ENCODE data around the gene SYT3. TPM values are rescaled to one million over a fixed set of nuclear protein-coding genes. Genes with fewer than 3 reads are reported as not detected.

Gene SYT3
- total RNA-seq, 4 donors from 2014 or later = 0.14 TPM; not detected in 3

- Histone ChIP-seq H3K36me3 (no peaks in the 10 kb centered on the region), H3K27ac (no peak overlapping the region), H3K9me3 (no peaks in the 10 kb centered on the region), H3K4me3 (no peak overlapping the region), H3K4me1 (no peaks in the 10 kb centered on the region), H3K27me3 (peaks cover 0 to 3% of the 10 kb centered on the region in 2 donors)
- intact Hi-C loops (cut with DNase I; ENCODE audit: low total_unique reads) = no loop called here
- no peak for DNase-seq
- TF ChIP-seq, protein P1, sequence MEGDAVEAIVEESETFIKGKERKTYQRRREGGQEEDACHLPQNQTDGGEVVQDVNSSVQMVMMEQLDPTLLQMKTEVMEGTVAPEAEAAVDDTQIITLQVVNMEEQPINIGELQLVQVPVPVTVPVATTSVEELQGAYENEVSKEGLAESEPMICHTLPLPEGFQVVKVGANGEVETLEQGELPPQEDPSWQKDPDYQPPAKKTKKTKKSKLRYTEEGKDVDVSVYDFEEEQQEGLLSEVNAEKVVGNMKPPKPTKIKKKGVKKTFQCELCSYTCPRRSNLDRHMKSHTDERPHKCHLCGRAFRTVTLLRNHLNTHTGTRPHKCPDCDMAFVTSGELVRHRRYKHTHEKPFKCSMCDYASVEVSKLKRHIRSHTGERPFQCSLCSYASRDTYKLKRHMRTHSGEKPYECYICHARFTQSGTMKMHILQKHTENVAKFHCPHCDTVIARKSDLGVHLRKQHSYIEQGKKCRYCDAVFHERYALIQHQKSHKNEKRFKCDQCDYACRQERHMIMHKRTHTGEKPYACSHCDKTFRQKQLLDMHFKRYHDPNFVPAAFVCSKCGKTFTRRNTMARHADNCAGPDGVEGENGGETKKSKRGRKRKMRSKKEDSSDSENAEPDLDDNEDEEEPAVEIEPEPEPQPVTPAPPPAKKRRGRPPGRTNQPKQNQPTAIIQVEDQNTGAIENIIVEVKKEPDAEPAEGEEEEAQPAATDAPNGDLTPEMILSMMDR (IDR thresholded peaks at IDR 0.05) = no peak
- no peak for TF ChIP-seq POLR2A (IDR thresholded peaks at IDR 0.05)
Observed at GRCh38 chr19:50646074-50646807, 6.6 kb upstream of the SYT3 start.

DNA sequence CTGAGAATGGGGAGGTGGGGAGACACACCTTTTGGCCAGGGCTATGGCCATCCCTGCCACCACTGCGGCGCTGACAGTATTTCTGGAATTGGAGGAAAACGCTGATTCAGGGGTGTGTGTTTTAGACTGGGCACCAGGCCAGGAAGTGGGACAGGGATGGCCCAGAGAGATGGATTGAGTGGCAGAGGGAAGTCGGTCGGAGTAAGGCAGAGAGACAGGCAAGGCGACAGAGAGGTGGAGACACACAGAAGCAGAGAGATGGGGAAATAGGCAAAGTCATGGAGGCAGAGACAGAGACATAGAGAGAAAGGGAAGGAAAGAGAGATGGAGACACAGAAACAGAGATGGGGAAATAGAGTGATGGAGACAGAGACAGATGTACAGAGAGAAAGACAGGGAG is 5.4 kb upstream of the SYT3 start:
- no peak for DNase-seq
- Histone ChIP-seq H3K4me1 (no peaks in the 10 kb centered on the region), H3K27ac (no peak overlapping the region), H3K4me3 (no peak overlapping the region), H3K36me3 (no peaks in the 10 kb centered on the region), H3K27me3 (peaks cover 0 to 3% of the 10 kb centered on the region in 2 donors), H3K9me3 (no peaks in the 10 kb centered on the region)
- TF ChIP-seq POLR2A (IDR thresholded peaks at IDR 0.05) = no peak
- TF ChIP-seq, protein P1 (IDR thresholded peaks at IDR 0.05) = no peak
- intact Hi-C loops (cut with DNase I; ENCODE audit: low total_unique reads) = no loop called here

DNA sequence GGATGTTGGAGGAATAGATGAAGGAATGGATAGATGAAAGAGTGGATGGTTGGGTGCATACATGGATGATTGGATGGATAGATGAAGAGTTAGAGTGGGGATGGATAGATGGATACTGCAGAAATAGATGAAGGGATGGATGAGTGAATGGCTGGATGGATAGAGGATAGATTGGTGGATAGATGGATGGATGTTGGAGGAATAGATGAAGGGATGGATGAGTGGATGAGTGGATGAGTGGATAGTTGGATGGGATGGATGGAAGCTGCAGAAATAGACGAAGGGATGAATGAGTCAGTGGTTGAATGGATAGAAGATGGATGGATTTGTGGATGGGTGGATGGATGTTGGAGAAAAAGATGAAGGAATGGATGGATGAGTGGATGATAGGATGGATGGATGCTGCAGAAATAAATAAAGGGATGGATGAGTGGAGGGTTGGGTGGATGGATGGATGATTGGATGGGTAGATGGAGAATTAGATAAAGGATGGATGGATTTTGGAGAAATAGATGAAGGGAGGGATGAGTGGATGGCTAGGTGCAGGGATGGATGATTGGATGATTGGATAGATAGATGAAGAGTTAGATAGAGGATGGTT is 4.7 kb upstream of the SYT3 start:
- intact Hi-C loops (cut with DNase I; ENCODE audit: low total_unique reads) = no loop called here
- H3K27ac ChIP-seq = no peak overlapping the region
- no peaks in the 10 kb centered on the region for H3K4me1 ChIP-seq
- no peaks in the 10 kb centered on the region for H3K36me3 ChIP-seq
- TF ChIP-seq, protein P1 (IDR thresholded peaks at IDR 0.05) = no peak
- TF ChIP-seq POLR2A (IDR thresholded peaks at IDR 0.05) = no peak
- no peak for DNase-seq
- H3K9me3 ChIP-seq = no peaks in the 10 kb centered on the region
- H3K27me3 ChIP-seq = peaks cover 0 to 3% of the 10 kb centered on the region in 2 donors
- no peak overlapping the region for H3K4me3 ChIP-seq

- Histone ChIP-seq H3K36me3 (no peaks in the 10 kb centered on the region), H3K27ac (no peak overlapping the region), H3K4me3 (no peak overlapping the region), H3K27me3 (no peaks in the 10 kb centered on the region), H3K9me3 (no peaks in the 10 kb centered on the region), H3K4me1 (no peaks in the 10 kb centered on the region)
- no peak for DNase-seq
- intact Hi-C loops (cut with DNase I; ENCODE audit: low total_unique reads) = no loop called here
- TF ChIP-seq POLR2A (IDR thresholded peaks at IDR 0.05) = no peak
- TF ChIP-seq, protein P1 (IDR thresholded peaks at IDR 0.05) = no peak
Observed at GRCh38 chr19:50640368-50640767, 687 bp upstream of the SYT3 start.

- intact Hi-C loops (cut with DNase I; ENCODE audit: low total_unique reads) = no loop called here
- TF ChIP-seq POLR2A (IDR thresholded peaks at IDR 0.05) = no peak
- TF ChIP-seq, protein P1 (IDR thresholded peaks at IDR 0.05) = no peak
Observed at GRCh38 chr19:50638600-50638999, 1.1 kb downstream of the SYT3 start.

More at GRCh38 chr19:50638600-50638999, 1.1 kb downstream of the SYT3 start:
- Histone ChIP-seq H3K36me3 (no peaks in the 10 kb centered on the region), H3K4me3 (no peak overlapping the region), H3K27ac (no peak overlapping the region), H3K27me3 (no peaks in the 10 kb centered on the region), H3K4me1 (no peaks in the 10 kb centered on the region), H3K9me3 (peaks cover 0 to 3% of the 10 kb centered on the region in 2 donors)
- no peak for DNase-seq
